GM12892 (cell line): Measurements from ENCODE around the gene SERTAD2. TPM values are rescaled to one million over a fixed set of nuclear protein-coding genes. Genes with fewer than 3 reads are reported as not detected.
A peak's percentile ranks its signal among the peaks of the same experiment; 100 is the strongest.

Experiments used
- DNase-seq: peaks from one replicate; pipeline ENCODE4 v3.0.0; 2011; ENCODE audit not compliant: insufficient read length
- FAIRE-seq: peaks from 2 replicates; lab custom pipeline; 2011; peaks lifted over from hg19 to GRCh38; lab: Jason Lieb, UNC
- POLR2A ChIP-seq: IDR thresholded peaks from 2 replicates; pipeline ENCODE4 v1.6.1; 2011; ENCODE audit warnings: low read depth, low read length, control low read depth
- POLR2AphosphoS5 ChIP-seq: IDR thresholded peaks from 2 replicates; pipeline ENCODE4 v1.6.1; 2011; ENCODE audit warnings: low read depth, low read length, control low read depth
- TAF1 ChIP-seq: IDR thresholded peaks from 2 replicates; pipeline ENCODE4 v1.6.1; 2011; ENCODE audit warnings: low read depth, mild to moderate bottlenecking, control low read depth, low read length, borderline replicate concordance
- polyA plus RNA-seq: library from polyadenylated mRNA; unstranded; fragments of >200 nt; gene quantifications from one replicate; pipeline ENCODE4 v1.2.1, GENCODE V29; 2012; ENCODE audit warnings: missing spikeins, inconsistent platforms; ENCODE audit not compliant: missing spikeins

Gene SERTAD2
- polyA plus RNA-seq = 21.0 TPM

GRCh38 chr2:64653109-64654062 is at the start of gene SERTAD2:
TSS of gene SERTAD2 (minus strand) at chr2:64653913. CDS start at chr2:64636871, 17,042 bp downstream.
- TF ChIP-seq POLR2A (peak; percentile 89), TAF1 (peak; percentile 78; the same call in 1 of the 2 replicates), POLR2AphosphoS5 (peak; percentile 48; the same call in 1 of the 2 replicates)
- DNase-seq (peak; percentile 81), FAIRE-seq (no peak)

- no peak for FAIRE-seq
- DNase-seq = no peak
These were observed 46.6 kb upstream of the SERTAD2 start for GRCh38 chr2:64700133-64700809.

DNA sequence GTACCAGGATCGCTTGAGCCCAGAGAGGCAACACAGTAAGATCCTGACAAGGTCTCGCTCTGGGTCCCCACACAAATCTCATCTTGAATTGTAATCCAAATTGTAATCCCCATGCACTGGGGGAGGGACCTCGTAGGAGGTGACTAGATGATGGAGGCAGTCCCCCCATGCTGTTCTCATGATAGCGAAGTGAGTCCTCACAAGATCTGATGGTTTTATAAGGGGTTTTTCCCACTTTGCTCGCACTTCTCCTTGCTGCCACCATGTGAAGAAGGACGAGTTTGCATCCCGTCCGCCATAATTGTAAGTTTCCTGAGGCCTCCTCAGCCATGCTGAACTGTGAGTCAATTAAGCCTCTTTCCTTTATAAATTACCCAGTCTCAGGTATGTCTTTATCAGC is 46.0 kb upstream of the SERTAD2 start:
- no peak for TF ChIP-seq TAF1
- TF ChIP-seq POLR2AphosphoS5 = no peak
- no peak for TF ChIP-seq POLR2A
- FAIRE-seq (peak; percentile 96), DNase-seq (no peak)

More at GRCh38 chr2:64700133-64700809, 46.6 kb upstream of the SERTAD2 start:
- TF ChIP-seq TAF1 = no peak
- no peak for TF ChIP-seq POLR2AphosphoS5
- no peak for TF ChIP-seq POLR2A

GRCh38 chr2:64698668-64699444 is 45.1 kb upstream of the SERTAD2 start:
- peak; percentile 28; the same call in 1 of the 2 replicates for TF ChIP-seq POLR2AphosphoS5
- TF ChIP-seq TAF1 = no peak
- TF ChIP-seq POLR2A = peak; percentile 17; the same call in 1 of the 2 replicates
- DNase-seq (no peak), FAIRE-seq (peak; percentile 85)

DNA sequence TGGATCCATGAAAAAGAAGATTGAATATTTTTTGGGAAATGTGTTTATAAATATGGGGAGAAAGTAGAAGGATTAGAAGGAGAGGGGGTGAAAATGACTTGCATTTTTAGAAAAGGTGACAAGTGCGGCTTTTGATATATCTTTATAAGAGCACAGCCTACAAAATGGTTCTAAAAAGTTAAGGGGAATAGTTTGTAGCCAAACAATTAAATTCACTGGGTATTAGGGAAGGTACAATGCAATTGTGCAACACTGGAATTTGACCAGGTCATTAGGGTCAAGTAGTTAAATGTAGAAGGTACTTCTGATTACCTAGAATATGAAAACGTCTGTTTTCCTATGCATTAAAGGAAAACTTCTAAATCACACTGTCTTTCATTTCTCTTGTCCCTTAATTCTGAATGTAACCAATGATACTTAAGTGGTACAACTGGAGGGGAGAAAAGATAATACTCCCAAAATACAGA is 44.5 kb upstream of the SERTAD2 start:
- no peak for FAIRE-seq
- no peak for TF ChIP-seq POLR2AphosphoS5
- no peak for DNase-seq

GRCh38 chr2:64697297-64698176 is 43.8 kb upstream of the SERTAD2 start:
- DNase-seq (no peak), FAIRE-seq (peak; percentile 57)
- TF ChIP-seq TAF1 (no peak), POLR2AphosphoS5 (no peak), POLR2A (no peak)

- TF ChIP-seq TAF1 = no peak
- no peak for TF ChIP-seq POLR2A
- no peak for TF ChIP-seq POLR2AphosphoS5
- FAIRE-seq (peak; percentile 50), DNase-seq (no peak)
These were observed 42.9 kb upstream of the SERTAD2 start for GRCh38 chr2:64696636-64697035.

DNA sequence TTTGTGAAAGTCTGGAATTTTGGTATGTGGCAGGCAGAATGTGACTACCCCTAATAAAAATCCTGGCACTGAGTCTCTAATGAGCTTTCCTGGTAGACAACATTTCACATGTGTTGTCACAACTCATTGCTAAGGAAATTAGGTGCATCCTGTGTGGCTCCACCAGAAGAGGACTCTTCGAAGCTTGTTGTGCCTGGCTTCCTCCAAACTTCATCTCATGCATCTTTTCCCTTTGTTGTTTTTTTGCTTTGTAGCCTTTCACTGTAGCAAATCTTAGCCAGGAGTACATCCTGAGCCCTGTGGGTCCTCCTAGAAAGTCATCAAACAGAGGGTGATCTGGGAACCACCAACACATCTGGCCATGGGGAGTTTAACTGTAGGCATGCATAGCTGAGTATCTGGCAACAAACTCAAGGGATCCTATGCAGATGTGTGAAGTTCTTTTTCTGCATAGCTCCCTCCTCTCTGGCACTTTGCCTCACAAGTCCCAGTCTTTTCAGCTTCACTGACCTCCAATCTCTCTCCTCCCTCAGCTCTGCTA is 42.1 kb upstream of the SERTAD2 start:
- DNase-seq = no peak
- peak; percentile 91 for FAIRE-seq
- no peak for TF ChIP-seq POLR2AphosphoS5
- no peak for TF ChIP-seq TAF1
- TF ChIP-seq POLR2A = no peak

DNA sequence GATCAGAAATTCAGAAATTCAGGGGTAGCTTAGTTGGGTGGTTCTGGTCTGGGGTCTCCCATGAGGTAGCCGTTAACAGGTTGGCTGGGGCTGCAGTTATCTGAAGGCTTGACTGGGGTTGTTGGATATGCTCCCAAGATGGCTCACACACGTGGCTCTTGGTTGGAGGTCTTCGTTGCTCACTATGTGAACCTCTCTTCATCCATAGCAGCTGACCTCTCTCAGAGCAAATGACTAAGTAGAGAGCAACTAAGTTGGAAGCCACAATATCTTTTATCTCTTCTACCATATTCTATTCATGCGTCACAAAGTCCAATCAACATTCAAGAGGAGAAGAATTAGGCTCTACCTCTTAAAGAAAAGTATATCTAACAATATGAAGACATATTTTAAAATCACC is 38.7 kb upstream of the SERTAD2 start:
- TF ChIP-seq POLR2AphosphoS5 = no peak
- TF ChIP-seq TAF1 = no peak
- no peak for TF ChIP-seq POLR2A
- DNase-seq (no peak), FAIRE-seq (no peak)

GRCh38 chr2:64688909-64689308 is 35.2 kb upstream of the SERTAD2 start:
- TF ChIP-seq POLR2AphosphoS5 = no peak
- no peak for TF ChIP-seq POLR2A
- no peak for TF ChIP-seq TAF1
- DNase-seq = no peak
- peak; percentile 51 for FAIRE-seq
